ENCODE results near the gene ARHGAP24. TPM values are rescaled to one million over a fixed set of nuclear protein-coding genes. Genes with fewer than 3 reads are reported as not detected.
A peak's percentile ranks its signal among the peaks of the same experiment; 100 is the strongest.

The ARHGAP24 gene
- polyA plus RNA-seq, 3 donors, result 12.5 to 32.0 (median 18.8) TPM

DNA sequence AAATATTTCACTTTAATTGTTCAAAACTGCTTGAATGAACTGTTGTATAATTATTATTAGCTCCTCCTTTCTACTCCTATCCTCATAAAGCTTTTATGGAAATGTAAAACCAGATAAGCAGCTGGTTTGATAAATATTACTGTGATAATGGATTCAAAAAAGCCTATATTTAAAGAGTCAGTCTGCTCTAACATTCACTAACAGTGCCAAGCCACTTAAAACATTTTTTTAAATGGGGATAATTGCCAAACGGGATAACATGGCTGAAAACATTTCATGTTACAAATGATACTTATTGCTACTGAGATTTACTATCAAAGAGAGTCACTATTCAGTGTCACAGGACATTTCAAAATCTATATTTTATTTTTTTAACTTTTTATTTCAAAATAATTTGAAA, 17.4 kb downstream of the ARHGAP24 start:
- no peak overlapping the region for H2AFZ ChIP-seq (ENCODE audit: insufficient read depth, low read depth, low read length, poor library complexity, severe bottlenecking)
- H3K36me3 ChIP-seq (replicated peaks in 1 of 2; ENCODE audit: control insufficient read depth in 1 of 2, insufficient read depth in 2 of 2, low read length in 2 of 2), result no peaks in the 10 kb centered on the region
- no peak for DNase-seq
- H4K20me1 ChIP-seq (ENCODE audit: insufficient read depth, low read length), result peaks cover 48% of the 10 kb centered on the region
- H3K4me3 ChIP-seq (replicated peaks in 1 of 3; ENCODE audit: low read depth in 2 of 3, low read length in 3 of 3), result no peak overlapping the region
- H3K9ac ChIP-seq (ENCODE audit: insufficient read depth, low read length, poor library complexity, severe bottlenecking), result no peak overlapping the region
- Mint-ChIP-seq H3K4me3 (no peak overlapping the region), H3K9me3 (peaks cover 0 to 7% (median 2%) of the 10 kb centered on the region in 7 donors), H3K4me1 (peaks cover 12% of the 10 kb centered on the region), H3K27ac (no peak overlapping the region), H3K36me3 (peaks cover 10 to 20% of the 10 kb centered on the region in 2 donors), H3K27me3 (ENCODE audit: low read depth in 3 of 3) (peaks cover 0 to 3% (median 1%) of the 10 kb centered on the region in 3 donors)
- no peaks in the 10 kb centered on the region for H3K9me3 ChIP-seq (replicated peaks in 1 of 2; ENCODE audit: control insufficient read depth in 1 of 2, insufficient read depth in 1 of 2, low read length in 2 of 2)
- peaks cover 46% of the 10 kb centered on the region for H3K79me2 ChIP-seq (ENCODE audit: insufficient read depth, low read length)
- no peaks in the 10 kb centered on the region for H3K27me3 ChIP-seq (ENCODE audit: control insufficient read depth in 2 of 2, insufficient read depth in 2 of 2, low read length in 2 of 2)
- H3K4me2 ChIP-seq (replicated peaks; ENCODE audit: extremely low read depth, low read length, poor library complexity, severe bottlenecking), result no peak overlapping the region
- peaks cover 5 to 9% of the 10 kb centered on the region in 2 donors for H3K4me1 ChIP-seq (ENCODE audit: control insufficient read depth in 1 of 2, insufficient read depth in 2 of 2, low read length in 2 of 2)
- WGBS (ENCODE audit: insufficient coverage), result no CpG with 5 or more reads among the region's 1 CpG
- TF ChIP-seq, protein P1, sequence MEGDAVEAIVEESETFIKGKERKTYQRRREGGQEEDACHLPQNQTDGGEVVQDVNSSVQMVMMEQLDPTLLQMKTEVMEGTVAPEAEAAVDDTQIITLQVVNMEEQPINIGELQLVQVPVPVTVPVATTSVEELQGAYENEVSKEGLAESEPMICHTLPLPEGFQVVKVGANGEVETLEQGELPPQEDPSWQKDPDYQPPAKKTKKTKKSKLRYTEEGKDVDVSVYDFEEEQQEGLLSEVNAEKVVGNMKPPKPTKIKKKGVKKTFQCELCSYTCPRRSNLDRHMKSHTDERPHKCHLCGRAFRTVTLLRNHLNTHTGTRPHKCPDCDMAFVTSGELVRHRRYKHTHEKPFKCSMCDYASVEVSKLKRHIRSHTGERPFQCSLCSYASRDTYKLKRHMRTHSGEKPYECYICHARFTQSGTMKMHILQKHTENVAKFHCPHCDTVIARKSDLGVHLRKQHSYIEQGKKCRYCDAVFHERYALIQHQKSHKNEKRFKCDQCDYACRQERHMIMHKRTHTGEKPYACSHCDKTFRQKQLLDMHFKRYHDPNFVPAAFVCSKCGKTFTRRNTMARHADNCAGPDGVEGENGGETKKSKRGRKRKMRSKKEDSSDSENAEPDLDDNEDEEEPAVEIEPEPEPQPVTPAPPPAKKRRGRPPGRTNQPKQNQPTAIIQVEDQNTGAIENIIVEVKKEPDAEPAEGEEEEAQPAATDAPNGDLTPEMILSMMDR (IDR thresholded peaks at IDR 0.05), result no peak
- H3K27ac ChIP-seq (ENCODE audit: low read depth in 1 of 2, low read length in 2 of 2), result no peak overlapping the region
- intact Hi-C loops (cut with micrococcal nuclease), result no loop called here

DNA sequence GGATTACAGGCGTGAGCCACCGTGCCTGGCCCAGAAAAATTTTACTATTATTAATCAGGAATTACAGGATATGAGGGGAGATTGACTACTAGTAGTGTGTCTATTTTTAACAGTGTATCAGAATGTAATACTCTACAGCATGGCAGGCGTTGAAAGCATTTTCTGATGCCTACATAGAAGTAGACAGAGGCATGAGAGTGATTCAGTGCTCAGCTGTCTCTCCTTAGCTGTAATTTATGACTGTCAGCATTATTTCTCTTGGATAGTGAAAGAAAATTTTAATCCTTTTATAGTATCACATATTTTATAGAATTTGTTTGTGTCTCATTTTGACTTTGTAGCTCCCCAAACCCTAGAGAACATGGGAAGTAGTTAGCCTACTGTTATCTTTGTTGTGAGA, 20.7 kb downstream of the ARHGAP24 start:
- Histone ChIP-seq H2AFZ (ENCODE audit: insufficient read depth, low read depth, low read length, poor library complexity, severe bottlenecking) (no peak overlapping the region), H3K9me3 (replicated peaks in 1 of 2; ENCODE audit: control insufficient read depth in 1 of 2, insufficient read depth in 1 of 2, low read length in 2 of 2) (no peaks in the 10 kb centered on the region), H3K4me1 (ENCODE audit: control insufficient read depth in 1 of 2, insufficient read depth in 2 of 2, low read length in 2 of 2) (peaks cover 29 to 42% of the 10 kb centered on the region in 2 donors), H3K36me3 (replicated peaks in 1 of 2; ENCODE audit: control insufficient read depth in 1 of 2, insufficient read depth in 2 of 2, low read length in 2 of 2) (no peaks in the 10 kb centered on the region), H3K27me3 (ENCODE audit: control insufficient read depth in 2 of 2, insufficient read depth in 2 of 2, low read length in 2 of 2) (no peaks in the 10 kb centered on the region), H3K4me3 (replicated peaks in 1 of 3; ENCODE audit: low read depth in 2 of 3, low read length in 3 of 3) (no peak overlapping the region), H3K79me2 (ENCODE audit: insufficient read depth, low read length) (peaks cover 50% of the 10 kb centered on the region), H3K27ac (ENCODE audit: low read depth in 1 of 2, low read length in 2 of 2) (peak overlapping the region in 1 of 2 donors; percentile 10), H3K9ac (ENCODE audit: insufficient read depth, low read length, poor library complexity, severe bottlenecking) (no peak overlapping the region), H4K20me1 (ENCODE audit: insufficient read depth, low read length) (peaks cover 20% of the 10 kb centered on the region), H3K4me2 (replicated peaks; ENCODE audit: extremely low read depth, low read length, poor library complexity, severe bottlenecking) (no peak overlapping the region)
- H3K9me3 Mint-ChIP-seq, result peaks cover 0 to 6% (median 2%) of the 10 kb centered on the region in 7 donors
- H3K27me3 Mint-ChIP-seq (ENCODE audit: low read depth in 3 of 3), result peaks cover 0 to 1% (median 0%) of the 10 kb centered on the region in 3 donors
- H3K36me3 Mint-ChIP-seq, result peaks cover 2 to 13% of the 10 kb centered on the region in 2 donors
- WGBS (ENCODE audit: insufficient coverage), result no CpG with 5 or more reads among the region's 3 CpGs
- H3K4me3 Mint-ChIP-seq, result no peak overlapping the region
- intact Hi-C loops (cut with micrococcal nuclease), result no loop called here
- TF ChIP-seq, protein P1 (IDR thresholded peaks at IDR 0.05), result no peak
- peaks cover 37% of the 10 kb centered on the region for H3K4me1 Mint-ChIP-seq
- peak overlapping the region in 1 of 7 donors; percentile 46 for H3K27ac Mint-ChIP-seq
- DNase-seq, result no peak

Measured in CD14-positive monocyte (primary cell).